ACHN (cell line): ENCODE results near the gene MCHR1.
"Not testable (repeated sequence)": the region's sequence is repeated elsewhere in the genome, so short reads cannot be mapped to it uniquely, and the experiment has no call there.

ENCODE experiments used
- DNase-seq: peaks from one replicate; pipeline ENCODE4 v3.0.0-alpha.2; 2015
- in situ Hi-C: cut with HindIII; loops from 2 replicates; pipeline ENCODE4 v1.10.0; 2017; ENCODE audit warnings: low sequenced_read_pairs, low pct_ligation_motif_present, low pct_unique_long_range_greater_than_20kb

The MCHR1 gene

GRCh38 chr22:40717657-40718056 lies 38.4 kb downstream of the MCHR1 start:
- in situ Hi-C loops, DNase-seq: not testable (repeated sequence)

GRCh38 chr22:40718250-40719204 lies 39.2 kb downstream of the MCHR1 start:
- in situ Hi-C loops, result no loop called here
- no peak for DNase-seq

- in situ Hi-C loops, result no loop called here
- DNase-seq, result no peak
Observed at GRCh38 chr22:40719599-40719998, 40.3 kb downstream of the MCHR1 start.

- in situ Hi-C loops, DNase-seq: not testable (repeated sequence)
Observed at GRCh38 chr22:40720156-40720537, 40.9 kb downstream of the MCHR1 start.

GRCh38 chr22:40720538-40721256 lies 41.4 kb downstream of the MCHR1 start:
- DNase-seq, result no peak
- in situ Hi-C loops, result no loop called here

- DNase-seq, result no peak
- in situ Hi-C loops, result no loop called here
Observed at GRCh38 chr22:40721266-40721665, 42.0 kb downstream of the MCHR1 start.

- in situ Hi-C loops, result no loop called here
- no peak for DNase-seq
Observed at GRCh38 chr22:40723396-40723933, 44.2 kb downstream of the MCHR1 start.

- peak; percentile 38 for DNase-seq
- in situ Hi-C loops, result no loop called here
Observed at GRCh38 chr22:40726514-40726913, 47.2 kb downstream of the MCHR1 start.

GRCh38 chr22:40727070-40727963 lies 48.0 kb downstream of the MCHR1 start:
- DNase-seq, result no peak
- in situ Hi-C loops, result no loop called here

GRCh38 chr22:40727964-40728615 lies 48.8 kb downstream of the MCHR1 start:
- DNase-seq, result no peak
- in situ Hi-C loops, result no loop called here

GRCh38 chr22:40728731-40729189 lies 49.5 kb downstream of the MCHR1 start:
- in situ Hi-C loops, result no loop called here
- DNase-seq, result no peak

GRCh38 chr22:40729284-40729683 lies 50.0 kb downstream of the MCHR1 start:
- in situ Hi-C loops, result no loop called here
- DNase-seq, result no peak
